Gastrocnemius medialis (tissue), 4 donors: ENCODE data around the gene STUB1.

Source experiments
- POLR2A ChIP-seq, 2 donors: fragments of 450-650 bp; IDR thresholded peaks; one replicate each; pipeline ENCODE4 v1.6.1; 2017; ENCODE audit warnings: antibody characterized with exemption in 2 of 2, mild to moderate bottlenecking in 2 of 2, moderate library complexity in 2 of 2
- TF ChIP-seq, protein P1 (sequence below), 5 experiments: fragments of 450-650 bp in 3 of 5; fragments of 200-600 bp in 2 of 5; sonication (generic) in 2 of 5; IDR thresholded peaks in 4 of 5; conservative IDR thresholded peaks in 1 of 5; 1 replicate in 4 of 5; 2 replicates in 1 of 5; pipeline ENCODE4 v1.5.1; 2016 to 2019; ENCODE audit warnings: antibody characterized with exemption in 5 of 5, mild to moderate bottlenecking in 3 of 5, moderate library complexity in 3 of 5

DNA sequence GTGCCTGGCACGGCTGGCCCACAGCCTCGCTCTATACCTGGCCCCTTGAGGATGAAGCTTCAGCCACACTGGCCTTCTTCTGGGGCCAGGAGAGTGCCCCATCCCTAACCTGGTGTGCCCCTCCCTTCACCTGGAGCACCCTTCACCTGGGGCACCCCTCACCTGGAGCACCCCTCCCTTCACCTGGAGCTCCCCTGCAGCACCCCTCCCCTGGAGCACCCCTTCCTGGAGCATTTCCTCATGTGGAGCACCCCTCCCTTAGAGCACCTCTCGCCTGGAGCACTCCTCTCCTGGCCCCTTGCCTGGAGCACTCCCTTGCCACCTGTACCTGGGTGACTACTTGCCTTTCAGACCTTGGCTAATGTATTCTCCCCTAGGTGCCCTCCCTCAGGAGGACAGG, 27.8 kb downstream of the STUB1 start:
- TF ChIP-seq, protein P1, sequence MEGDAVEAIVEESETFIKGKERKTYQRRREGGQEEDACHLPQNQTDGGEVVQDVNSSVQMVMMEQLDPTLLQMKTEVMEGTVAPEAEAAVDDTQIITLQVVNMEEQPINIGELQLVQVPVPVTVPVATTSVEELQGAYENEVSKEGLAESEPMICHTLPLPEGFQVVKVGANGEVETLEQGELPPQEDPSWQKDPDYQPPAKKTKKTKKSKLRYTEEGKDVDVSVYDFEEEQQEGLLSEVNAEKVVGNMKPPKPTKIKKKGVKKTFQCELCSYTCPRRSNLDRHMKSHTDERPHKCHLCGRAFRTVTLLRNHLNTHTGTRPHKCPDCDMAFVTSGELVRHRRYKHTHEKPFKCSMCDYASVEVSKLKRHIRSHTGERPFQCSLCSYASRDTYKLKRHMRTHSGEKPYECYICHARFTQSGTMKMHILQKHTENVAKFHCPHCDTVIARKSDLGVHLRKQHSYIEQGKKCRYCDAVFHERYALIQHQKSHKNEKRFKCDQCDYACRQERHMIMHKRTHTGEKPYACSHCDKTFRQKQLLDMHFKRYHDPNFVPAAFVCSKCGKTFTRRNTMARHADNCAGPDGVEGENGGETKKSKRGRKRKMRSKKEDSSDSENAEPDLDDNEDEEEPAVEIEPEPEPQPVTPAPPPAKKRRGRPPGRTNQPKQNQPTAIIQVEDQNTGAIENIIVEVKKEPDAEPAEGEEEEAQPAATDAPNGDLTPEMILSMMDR (IDR thresholded peaks at IDR 0.05 in 4 of 5, conservative IDR thresholded peaks at IDR 0.05 in 1 of 5) = no peak
- TF ChIP-seq POLR2A (IDR thresholded peaks at IDR 0.05) = no peak
